ENCODE results near the gene MAP4K4.

DNA sequence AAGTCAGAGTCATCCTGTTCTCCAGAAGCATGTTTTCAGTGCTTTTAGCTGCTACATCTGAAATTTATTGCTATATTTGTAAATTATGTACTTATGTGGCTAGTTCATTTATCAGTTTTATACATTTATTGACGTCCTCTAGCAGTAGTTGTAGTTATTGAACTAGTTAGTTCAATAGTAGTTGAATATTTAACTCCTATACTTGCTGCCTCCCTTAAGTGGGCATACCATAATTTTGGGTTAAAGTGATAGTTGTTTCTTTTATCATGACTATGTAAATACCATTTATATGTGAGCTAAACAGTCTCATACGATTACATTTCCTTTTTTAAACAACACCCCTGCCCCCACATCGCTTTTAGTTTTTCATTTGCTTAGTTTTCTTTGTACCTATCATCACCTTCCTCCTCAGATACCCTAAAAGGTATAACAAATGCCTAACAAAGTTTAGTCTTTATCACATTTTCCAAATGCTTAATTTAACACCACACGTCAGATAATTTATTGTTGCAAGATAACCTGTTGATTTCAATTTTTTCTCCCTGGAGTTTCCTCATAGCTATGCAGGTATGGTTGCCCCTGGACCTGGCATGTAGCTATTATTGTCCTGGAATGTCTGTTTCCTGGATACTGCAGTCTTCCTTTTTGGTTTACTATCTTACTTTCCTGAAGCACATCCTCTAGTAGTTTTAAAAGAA is 8.8 kb downstream of the MAP4K4 start:
- TF ChIP-seq CTCF (IDR thresholded peaks at IDR 0.05) (no peak), EZH2 (IDR thresholded peaks at IDR 0.05) (no peak)

Measured in neural progenitor cell (in vitro differentiated cells).